ENCODE results near the gene FBF1. TPM values are rescaled to one million over a fixed set of nuclear protein-coding genes. Genes with fewer than 3 reads are reported as not detected.
"Not testable (repeated sequence)": the region's sequence is repeated elsewhere in the genome, so short reads cannot be mapped to it uniquely, and the experiment has no call there.

Gene FBF1
- total and polyA plus RNA-seq, 9 of the 15 experiments (the other 6 are each of a cell fraction or from before 2014, with no cell fraction given), result 0.46 to 14.9 (median 7.5) TPM

DNA sequence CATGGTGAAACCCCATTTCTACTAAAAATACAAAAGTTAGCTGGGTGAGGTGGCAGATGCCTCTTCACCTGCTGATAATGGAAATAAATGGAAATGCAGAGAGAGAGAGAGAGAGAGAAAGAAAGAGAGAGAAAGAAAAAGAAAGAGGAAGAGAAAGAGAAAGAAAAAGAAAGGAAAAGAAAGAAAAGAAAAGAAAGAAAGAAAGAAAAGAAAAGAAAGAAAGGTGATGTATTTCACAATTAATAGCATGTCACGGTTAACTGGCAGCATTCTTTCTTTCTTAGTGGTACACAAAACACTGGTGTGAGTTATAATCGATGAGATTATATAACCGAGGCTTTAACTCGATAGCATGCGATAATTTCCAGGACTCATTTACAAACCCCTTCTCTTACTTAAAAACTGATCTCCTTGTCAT, 34.9 kb upstream of the FBF1 start (continued):
- TF ChIP-seq, protein P1, sequence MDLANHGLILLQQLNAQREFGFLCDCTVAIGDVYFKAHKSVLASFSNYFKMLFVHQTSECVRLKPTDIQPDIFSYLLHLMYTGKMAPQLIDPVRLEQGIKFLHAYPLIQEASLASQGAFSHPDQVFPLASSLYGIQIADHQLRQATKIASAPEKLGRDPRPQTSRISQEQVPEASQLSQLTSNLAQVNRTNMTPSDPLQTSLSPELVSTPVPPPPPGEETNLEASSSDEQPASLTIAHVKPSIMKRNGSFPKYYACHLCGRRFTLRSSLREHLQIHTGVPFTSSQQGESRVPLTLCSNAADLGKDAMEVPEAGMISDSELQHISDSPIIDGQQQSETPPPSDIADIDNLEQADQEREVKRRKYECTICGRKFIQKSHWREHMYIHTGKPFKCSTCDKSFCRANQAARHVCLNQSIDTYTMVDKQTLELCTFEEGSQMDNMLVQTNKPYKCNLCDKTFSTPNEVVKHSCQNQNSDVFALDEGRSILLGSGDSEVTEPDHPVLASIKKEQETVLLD (IDR thresholded peaks at IDR 0.05), result peak; percentile 67; the same call in 1 of the 2 replicates
- TF ChIP-seq YBX1 (IDR thresholded peaks at IDR 0.05) (no peak), ZNF282 (CRISPR knock-in tag; IDR thresholded peaks at IDR 0.05) (no peak), XRCC5 (IDR thresholded peaks at IDR 0.05; ENCODE audit: low read depth, low read length) (no peak)
- TF ChIP-seq, protein P2, sequence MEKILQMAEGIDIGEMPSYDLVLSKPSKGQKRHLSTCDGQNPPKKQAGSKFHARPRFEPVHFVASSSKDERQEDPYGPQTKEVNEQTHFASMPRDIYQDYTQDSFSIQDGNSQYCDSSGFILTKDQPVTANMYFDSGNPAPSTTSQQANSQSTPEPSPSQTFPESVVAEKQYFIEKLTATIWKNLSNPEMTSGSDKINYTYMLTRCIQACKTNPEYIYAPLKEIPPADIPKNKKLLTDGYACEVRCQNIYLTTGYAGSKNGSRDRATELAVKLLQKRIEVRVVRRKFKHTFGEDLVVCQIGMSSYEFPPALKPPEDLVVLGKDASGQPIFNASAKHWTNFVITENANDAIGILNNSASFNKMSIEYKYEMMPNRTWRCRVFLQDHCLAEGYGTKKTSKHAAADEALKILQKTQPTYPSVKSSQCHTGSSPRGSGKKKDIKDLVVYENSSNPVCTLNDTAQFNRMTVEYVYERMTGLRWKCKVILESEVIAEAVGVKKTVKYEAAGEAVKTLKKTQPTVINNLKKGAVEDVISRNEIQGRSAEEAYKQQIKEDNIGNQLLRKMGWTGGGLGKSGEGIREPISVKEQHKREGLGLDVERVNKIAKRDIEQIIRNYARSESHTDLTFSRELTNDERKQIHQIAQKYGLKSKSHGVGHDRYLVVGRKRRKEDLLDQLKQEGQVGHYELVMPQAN (IDR thresholded peaks at IDR 0.05; ENCODE audit: borderline replicate concordance), result 0 out of 2 replicates have a peak, but pooled peaks have one; percentile 28
- TF ChIP-seq, protein P3, sequence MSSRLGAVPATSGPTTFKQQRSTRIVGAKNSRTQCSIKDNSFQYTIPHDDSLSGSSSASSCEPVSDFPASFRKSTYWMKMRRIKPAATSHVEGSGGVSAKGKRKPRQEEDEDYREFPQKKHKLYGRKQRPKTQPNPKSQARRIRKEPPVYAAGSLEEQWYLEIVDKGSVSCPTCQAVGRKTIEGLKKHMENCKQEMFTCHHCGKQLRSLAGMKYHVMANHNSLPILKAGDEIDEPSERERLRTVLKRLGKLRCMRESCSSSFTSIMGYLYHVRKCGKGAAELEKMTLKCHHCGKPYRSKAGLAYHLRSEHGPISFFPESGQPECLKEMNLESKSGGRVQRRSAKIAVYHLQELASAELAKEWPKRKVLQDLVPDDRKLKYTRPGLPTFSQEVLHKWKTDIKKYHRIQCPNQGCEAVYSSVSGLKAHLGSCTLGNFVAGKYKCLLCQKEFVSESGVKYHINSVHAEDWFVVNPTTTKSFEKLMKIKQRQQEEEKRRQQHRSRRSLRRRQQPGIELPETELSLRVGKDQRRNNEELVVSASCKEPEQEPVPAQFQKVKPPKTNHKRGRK (tag; IDR thresholded peaks at IDR 0.05), result peak; percentile 93

DNA sequence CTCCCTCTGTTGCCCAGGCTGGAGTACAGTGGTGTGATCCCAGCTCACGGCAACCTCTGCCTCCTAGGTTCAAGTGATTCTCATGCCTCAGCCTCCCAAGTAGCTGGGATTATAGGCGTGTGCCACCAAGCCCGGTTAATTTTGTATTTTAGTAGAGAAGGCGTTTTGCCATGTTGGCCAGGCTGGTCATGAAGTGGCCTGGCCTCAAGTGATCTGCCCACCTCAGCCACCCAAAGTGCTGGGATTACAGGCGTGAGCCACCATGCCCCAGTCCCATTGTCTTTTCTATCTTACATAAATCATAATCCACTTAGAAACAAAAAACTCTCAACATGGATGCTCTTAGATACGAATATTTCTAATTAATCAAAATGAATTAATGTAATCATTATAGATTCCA, 34.3 kb upstream of the FBF1 start:
- WGBS (ENCODE audit: insufficient coverage, low coverage, missing lambda C conversion rate), result 87% methylated on average over 6 of the region's 6 CpGs
- in situ Hi-C loops (cut with MboI); H3K27me3 ChIP-seq (ENCODE audit: control insufficient read depth in 2 of 2, insufficient read depth in 2 of 2, low read length in 2 of 2); H3K27ac ChIP-seq (ENCODE audit: extremely low read depth, low read depth, low read length); H3K9ac ChIP-seq (ENCODE audit: insufficient read depth in 1 of 2, low read depth in 2 of 2, low read length in 2 of 2); H3K36me3 ChIP-seq (ENCODE audit: control insufficient read depth, insufficient read depth, low read length); H2AFZ ChIP-seq (ENCODE audit: low read depth, low read length); FAIRE-seq; H3K4me3 ChIP-seq; BruUV-seq (replicated peaks); H3K9me1 ChIP-seq (ENCODE audit: control insufficient read depth, insufficient read depth, low read length); H3K4me2 ChIP-seq (ENCODE audit: insufficient read depth, low read length); POLR2A ChIA-PET; DNase-seq (ENCODE audit: extremely low read depth in 1 of 4, low spot score in 3 of 4); CTCF ChIA-PET (ENCODE audit: low intra/inter-chr PET ratio); H3K9me3 ChIP-seq (replicated peaks; ENCODE audit: control insufficient read depth, insufficient read depth, low read depth, low read length); H4K20me1 ChIP-seq (replicated peaks; ENCODE audit: control insufficient read depth, insufficient read depth, low read length); ATAC-seq: not testable (repeated sequence)
- peaks cover 22% of the 10 kb centered on the region for H3K79me2 ChIP-seq (ENCODE audit: control insufficient read depth, insufficient read depth, low read length)
- peaks cover 20 to 24% of the 10 kb centered on the region in 2 experiments for H3K4me1 ChIP-seq (replicated peaks in 1 of 2; ENCODE audit: control insufficient read depth in 2 of 2, insufficient read depth in 2 of 2, low read length in 2 of 2)
- intact Hi-C loops (cut with micrococcal nuclease), result loop anchor here (5.0 to 10.0 kb wide), 2 partner anchors 33 to 190 kb away; partner anchors contain the start of genes FBF1 and UNK
